ENCODE measurements around the gene TMEM41A.

- no peak for TF ChIP-seq ZNF274 (IDR thresholded peaks at IDR 0.05; ENCODE audit: low read depth, low read length)
- TF ChIP-seq SUZ12 (IDR thresholded peaks at IDR 0.05; ENCODE audit: extremely low read depth, insufficient read depth, insufficient read length), result no peak
- TF ChIP-seq YY1 (IDR thresholded peaks at IDR 0.05; ENCODE audit: insufficient read depth, insufficient read length), result no peak
These were observed 20.2 kb upstream of the TMEM41A start for GRCh38 chr3:185519021-185519420.
